Activated T-cell treated with anti-CD3 and anti-CD28 coated beads, Interleukin-2, amount 50 U/mL, for 48 hours (primary cell): ENCODE data around the gene XCL2.
"Not testable (repeated sequence)": the region's sequence is repeated elsewhere in the genome, so short reads cannot be mapped to it uniquely, and the experiment has no call there.

ENCODE experiments used
- DNase-seq, 2 experiments: peaks; one replicate each; pipeline ENCODE4 v3.0.0-alpha.2; 2020

XCL2 gene

GRCh38 chr1:168555508-168556046 lies 11.8 kb upstream of the XCL2 start:
- DNase-seq, result no peak

- no peak for DNase-seq
Observed at GRCh38 chr1:168554603-168555483, 11.0 kb upstream of the XCL2 start.

- peak; percentile 41 to 43 for DNase-seq
Observed at GRCh38 chr1:168553680-168554553, 10.1 kb upstream of the XCL2 start.

GRCh38 chr1:168552961-168553360 lies 9.2 kb upstream of the XCL2 start:
- no peak for DNase-seq

GRCh38 chr1:168551688-168552087 lies 7.9 kb upstream of the XCL2 start:
- no peak for DNase-seq

GRCh38 chr1:168550971-168551370 lies 7.2 kb upstream of the XCL2 start:
- DNase-seq, result no peak

- not testable (repeated sequence) for DNase-seq
Observed at GRCh38 chr1:168546553-168546895, 2.7 kb upstream of the XCL2 start.

GRCh38 chr1:168545678-168546552 lies 2.1 kb upstream of the XCL2 start:
- not testable (repeated sequence) for DNase-seq

- DNase-seq, result not testable (repeated sequence)
Observed at GRCh38 chr1:168542978-168543377, 819 bp downstream of the XCL2 start.

- DNase-seq, result not testable (repeated sequence)
Observed at GRCh38 chr1:168540798-168541197, 3.0 kb downstream of the XCL2 start.

GRCh38 chr1:168535536-168535935 lies 8.3 kb downstream of the XCL2 start:
- no peak for DNase-seq

GRCh38 chr1:168531615-168532345 lies 12.0 kb downstream of the XCL2 start:
- DNase-seq, result no peak

GRCh38 chr1:168529518-168529917 lies 14.3 kb downstream of the XCL2 start:
- no peak for DNase-seq

- no peak for DNase-seq
Observed at GRCh38 chr1:168521401-168522000, 22.3 kb downstream of the XCL2 start.

- no peak for DNase-seq
Observed at GRCh38 chr1:168520832-168521231, 23.0 kb downstream of the XCL2 start.

GRCh38 chr1:168520052-168520751 lies 23.6 kb downstream of the XCL2 start:
- DNase-seq, result peak; percentile 61 to 62

GRCh38 chr1:168518813-168519212 lies 25.0 kb downstream of the XCL2 start:
- DNase-seq, result no peak

GRCh38 chr1:168518201-168518689 lies 25.6 kb downstream of the XCL2 start:
- DNase-seq, result no peak

- DNase-seq, result no peak
Observed at GRCh38 chr1:168514455-168514854, 29.3 kb downstream of the XCL2 start.

- DNase-seq, result peak in 1 of 2 experiments; percentile 30
Observed at GRCh38 chr1:168513656-168514404, 30.0 kb downstream of the XCL2 start.
